H1 (cell line): ENCODE data around the gene SH3PXD2A.

ENCODE experiments used
- CEBPB ChIP-seq: IDR thresholded peaks from 2 replicates; pipeline ENCODE4 v1.6.1; 2012; ENCODE audit warnings: low read depth, low read length
- CHD2 ChIP-seq: IDR thresholded peaks from 2 replicates; pipeline ENCODE4 v1.6.1; 2012; ENCODE audit warnings: low read length, improper control_type of control experiment
- FOSL1 ChIP-seq: IDR thresholded peaks from 2 replicates; pipeline ENCODE4 v1.6.1; 2011; ENCODE audit warnings: mild to moderate bottlenecking, low read depth, low read length, moderate library complexity; ENCODE audit not compliant: insufficient read depth
- GTF2F1 ChIP-seq: IDR thresholded peaks from 2 replicates; pipeline ENCODE4 v1.6.1; 2012; ENCODE audit warnings: low read depth, low read length, improper control_type of control experiment, borderline replicate concordance
- POLR2A ChIP-seq, 2 experiments: IDR thresholded peaks; 1 replicate in 1 of 2; 2 replicates in 1 of 2; pipeline ENCODE4 v1.6.1; 2011; ENCODE audit warnings: low read depth in 2 of 2, low read length in 2 of 2, mild to moderate bottlenecking in 2 of 2; ENCODE audit errors: control extremely low read depth in 1 of 2
- POLR2AphosphoS5 ChIP-seq: IDR thresholded peaks from 2 replicates; pipeline ENCODE4 v1.6.1; 2011; ENCODE audit warnings: low read depth, low read length
- RFX5 ChIP-seq: IDR thresholded peaks from 2 replicates; pipeline ENCODE4 v1.6.1; 2011; ENCODE audit warnings: low read depth, low read length, improper control_type of control experiment, borderline replicate concordance
- SIN3A ChIP-seq, 2 experiments: IDR thresholded peaks in 1 of 2; conservative IDR thresholded peaks in 1 of 2; 2 replicates each; pipeline ENCODE4 v1.6.1; 2011 to 2012; ENCODE audit warnings: low read length in 2 of 2, improper control_type of control experiment in 1 of 2, low read depth in 1 of 2, mild to moderate bottlenecking in 1 of 2
- SP1 ChIP-seq: IDR thresholded peaks from 2 replicates; pipeline ENCODE4 v1.6.1; 2011; ENCODE audit warnings: low read depth, low read length
- YY1 ChIP-seq: IDR thresholded peaks from 2 replicates; pipeline ENCODE4 v1.6.1; 2011; ENCODE audit warnings: low read depth, mild to moderate bottlenecking, low read length
- TF ChIP-seq, protein P1 (sequence below), 3 experiments: IDR thresholded peaks; 1 replicate in 2 of 3; 2 replicates in 1 of 3; pipeline versions ENCODE4 v1.5.1 to v1.6.1; 2011; ENCODE audit warnings: low read length in 3 of 3, mild to moderate bottlenecking in 3 of 3, inconsistent platforms in 2 of 3, low read depth in 1 of 3, moderate library complexity in 1 of 3; ENCODE audit not compliant: insufficient read depth in 1 of 3; ENCODE audit errors: control extremely low read depth in 1 of 3

DNA sequence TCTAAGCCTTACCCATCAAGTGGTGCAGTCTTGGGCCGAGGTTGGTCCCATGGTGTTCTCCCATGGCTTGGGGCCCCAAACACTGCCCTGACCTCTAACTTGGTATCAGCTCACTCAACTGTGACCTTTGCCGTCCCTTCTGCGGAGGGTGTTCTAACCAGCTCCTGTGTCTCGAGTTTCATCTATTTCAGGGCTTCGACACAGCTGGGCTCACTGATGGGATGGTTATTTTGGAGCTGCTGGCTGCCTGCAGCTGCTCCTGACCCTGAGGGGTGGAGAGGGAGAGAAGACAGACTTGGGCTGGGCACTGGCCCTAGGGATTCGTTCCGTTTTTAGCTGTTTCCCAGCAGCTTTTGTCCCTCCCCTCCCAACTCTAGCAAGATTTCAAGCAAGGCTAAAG lies 274.9 kb downstream of the SH3PXD2A start:
- TF ChIP-seq, protein P1, sequence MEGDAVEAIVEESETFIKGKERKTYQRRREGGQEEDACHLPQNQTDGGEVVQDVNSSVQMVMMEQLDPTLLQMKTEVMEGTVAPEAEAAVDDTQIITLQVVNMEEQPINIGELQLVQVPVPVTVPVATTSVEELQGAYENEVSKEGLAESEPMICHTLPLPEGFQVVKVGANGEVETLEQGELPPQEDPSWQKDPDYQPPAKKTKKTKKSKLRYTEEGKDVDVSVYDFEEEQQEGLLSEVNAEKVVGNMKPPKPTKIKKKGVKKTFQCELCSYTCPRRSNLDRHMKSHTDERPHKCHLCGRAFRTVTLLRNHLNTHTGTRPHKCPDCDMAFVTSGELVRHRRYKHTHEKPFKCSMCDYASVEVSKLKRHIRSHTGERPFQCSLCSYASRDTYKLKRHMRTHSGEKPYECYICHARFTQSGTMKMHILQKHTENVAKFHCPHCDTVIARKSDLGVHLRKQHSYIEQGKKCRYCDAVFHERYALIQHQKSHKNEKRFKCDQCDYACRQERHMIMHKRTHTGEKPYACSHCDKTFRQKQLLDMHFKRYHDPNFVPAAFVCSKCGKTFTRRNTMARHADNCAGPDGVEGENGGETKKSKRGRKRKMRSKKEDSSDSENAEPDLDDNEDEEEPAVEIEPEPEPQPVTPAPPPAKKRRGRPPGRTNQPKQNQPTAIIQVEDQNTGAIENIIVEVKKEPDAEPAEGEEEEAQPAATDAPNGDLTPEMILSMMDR (IDR thresholded peaks at IDR 0.05; ENCODE audit: control extremely low read depth in 1 of 3, insufficient read depth in 1 of 3, low read depth in 1 of 3, low read length in 3 of 3) = no peak
- TF ChIP-seq POLR2A (IDR thresholded peaks at IDR 0.05; ENCODE audit: control extremely low read depth in 1 of 2, low read depth in 2 of 2, low read length in 2 of 2) = no peak
- TF ChIP-seq CHD2 = no peak
- TF ChIP-seq POLR2AphosphoS5 = no peak
- no peak for TF ChIP-seq RFX5
- TF ChIP-seq SP1 = no peak
- TF ChIP-seq GTF2F1 = no peak
- no peak for TF ChIP-seq SIN3A (conservative IDR thresholded peaks at IDR 0.05 in 1 of 2, IDR thresholded peaks at IDR 0.05 in 1 of 2; ENCODE audit: low read depth in 1 of 2, low read length in 2 of 2)
- TF ChIP-seq YY1 = no peak
- TF ChIP-seq FOSL1 = no peak
- no peak for TF ChIP-seq CEBPB
